ENCODE results near the gene CPVL.
"Not testable (repeated sequence)": the region's sequence is repeated elsewhere in the genome, so short reads cannot be mapped to it uniquely, and the experiment has no call there.

- TF ChIP-seq CTCF, POLR2A (IDR thresholded peaks at IDR 0.05): not testable (repeated sequence)
Measured at GRCh38 chr7:29114266-29114665, 32.1 kb downstream of the CPVL start.

All from heart left ventricle (tissue), 13 donors.